CD4-positive, alpha-beta T cell (primary cell): ENCODE measurements around the gene COA8. TPM values are rescaled to one million over a fixed set of nuclear protein-coding genes. Genes with fewer than 3 reads are reported as not detected.

Source experiments
- ATAC-seq: fragments of 200-7000 bp; cut with Tn5 transposase; one replicate; pipeline ENCODE4 v1.10.0; 2022; ENCODE audit warnings: mild to moderate bottlenecking; ENCODE audit not compliant: poor library complexity
- CTCF ChIA-PET: fragments of 350-600 bp; sonication (Branson Sonifier 250); formaldehyde crosslinking; loops from one replicate; lab custom pipeline; 2021; ENCODE audit warnings: antibody characterized with exemption, inconsistent platforms; lab: Charles Lee
- POLR2A ChIA-PET: fragments of 350-600 bp; sonication (Branson Sonifier 250); formaldehyde crosslinking; loops from one replicate; lab custom pipeline; 2021; ENCODE audit warnings: antibody characterized with exemption, inconsistent platforms; lab: Charles Lee
- DNase-seq, 14 experiments: peaks; one replicate each; pipeline ENCODE4 v3.0.0-alpha.2; 2013 to 2020; ENCODE audit warnings: mixed read lengths in 2 of 14
- H3K27ac ChIP-seq, 2 donors: one replicate each; pipeline versions ENCODE4 v1.5.1 to v1.7.0; 2013; ENCODE audit warnings: low read length in 2 of 2, low read depth in 1 of 2, mild to moderate bottlenecking in 1 of 2
- H3K27me3 ChIP-seq, 2 experiments: 1 replicate in 1 of 2; 2 replicates in 1 of 2; pipeline versions ENCODE4 v1.6.1 to v1.7.0; 2013; ENCODE audit warnings: low read length in 2 of 2, control low read depth in 1 of 2, mild to moderate bottlenecking in 1 of 2, moderate library complexity in 1 of 2; ENCODE audit not compliant: insufficient read depth in 2 of 2, control insufficient read depth in 1 of 2
- H3K36me3 ChIP-seq: one replicate; pipeline ENCODE4 v1.6.1; 2013; ENCODE audit warnings: low read length, control low read depth; ENCODE audit not compliant: insufficient read depth
- H3K4me1 ChIP-seq: one replicate; pipeline ENCODE4 v1.6.1; 2013; ENCODE audit warnings: low read length, control low read depth; ENCODE audit not compliant: insufficient read depth
- H3K4me3 ChIP-seq: one replicate; pipeline ENCODE4 v1.5.1; 2013; ENCODE audit warnings: mild to moderate bottlenecking, low read length, moderate library complexity
- H3K9me3 ChIP-seq, 2 experiments: 1 replicate in 1 of 2; 2 replicates in 1 of 2; pipeline versions ENCODE4 v1.6.1 to v1.7.0; 2013; ENCODE audit warnings: low read length in 2 of 2, mild to moderate bottlenecking in 2 of 2, control low read depth in 1 of 2, moderate library complexity in 1 of 2; ENCODE audit not compliant: control insufficient read depth in 1 of 2, insufficient read depth in 1 of 2
- H3K27ac Mint-ChIP-seq: one replicate; pipeline ENCODE4 v1.8.0; 2020; ENCODE audit warnings: mixed read lengths
- H3K27me3 Mint-ChIP-seq: one replicate; pipeline ENCODE4 v1.8.0; 2021; ENCODE audit warnings: mixed read lengths
- H3K36me3 Mint-ChIP-seq: one replicate; pipeline ENCODE4 v1.8.0; 2021; ENCODE audit warnings: low read depth, mixed read lengths
- H3K4me1 Mint-ChIP-seq: one replicate; pipeline ENCODE4 v1.8.0; 2021; ENCODE audit warnings: low read depth, mixed read lengths
- H3K4me3 Mint-ChIP-seq: one replicate; pipeline ENCODE4 v1.8.0; 2020; ENCODE audit warnings: mild to moderate bottlenecking, mixed read lengths
- H3K9me3 Mint-ChIP-seq: one replicate; pipeline ENCODE4 v1.8.0; 2020; ENCODE audit warnings: mixed read lengths
- intact Hi-C, 2 experiments: fragments of 100-400 bp; cut with DNase I in 1 of 2; cut with micrococcal nuclease in 1 of 2; formaldehyde crosslinking; loops; one replicate each; pipeline versions ENCODE4 v1.15.1 to v1.9.0; 2023 to 2025; cut with DNase I, micrococcal nuclease
- total RNA-seq, 174 experiments: library from RNA in 2 of 174; stranded (reverse) in 2 of 174; gene quantifications; one replicate each; pipeline ENCODE4 v1.2.3 and lab custom pipeline; 2021 to 2026
- TF ChIP-seq, protein P1 (sequence below): fragments of 200-600 bp; IDR thresholded peaks from one replicate; pipeline ENCODE4 v1.8.0; 2022; ENCODE audit warnings: antibody characterized with exemption, mild to moderate bottlenecking

Gene COA8
- total RNA-seq, 2 experiments from 2014 or later = 9.1 to 10.7 TPM

DNA sequence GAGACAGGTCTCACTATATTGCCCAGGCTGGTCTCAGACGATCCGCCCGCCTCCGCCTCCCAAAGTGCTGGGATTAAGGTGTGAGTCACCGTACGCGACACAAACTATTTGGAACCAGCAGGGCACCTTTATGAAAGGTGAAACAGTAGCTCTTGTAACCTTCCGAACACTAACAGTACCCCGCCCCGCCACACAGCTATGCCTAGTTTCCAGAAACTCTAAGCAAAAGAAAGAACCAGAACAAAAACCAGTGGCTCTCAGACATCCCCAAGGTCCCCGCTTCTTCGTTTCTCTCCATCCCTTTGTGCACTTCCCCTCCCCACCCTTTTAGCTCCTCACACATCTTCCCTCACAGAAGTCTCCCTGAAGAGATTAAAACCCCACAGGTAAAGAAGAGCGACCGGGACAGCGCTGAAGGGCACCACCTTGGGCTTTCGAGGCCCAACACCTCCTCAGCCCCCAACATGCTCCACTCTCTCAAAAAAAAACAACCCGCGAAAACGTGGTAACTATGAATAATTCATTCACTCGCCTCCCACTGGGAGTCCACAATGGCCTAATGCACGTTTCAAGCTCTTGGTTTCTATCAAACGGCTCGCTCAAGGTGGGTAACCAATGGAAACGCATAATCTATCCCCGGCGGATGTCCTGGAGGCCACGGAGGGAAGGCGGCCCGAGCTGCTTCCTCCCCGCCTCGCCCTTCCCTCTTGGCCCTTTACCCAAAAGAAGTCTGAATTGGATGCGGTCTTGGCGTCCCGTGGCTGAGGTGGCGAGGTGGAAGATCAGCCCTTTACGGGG lies 1.2 kb upstream of the COA8 start:
- DNase-seq (peak in 9 of 14 experiments; percentile 9 to 65 (median 23)), ATAC-seq (peak; percentile 22)
- Histone ChIP-seq H3K9me3 (no peaks in the 10 kb centered on the region), H3K4me1 (peaks cover 62% of the 10 kb centered on the region), H3K27ac (peak overlapping the region; percentile 72 to 85), H3K36me3 (peaks cover 31% of the 10 kb centered on the region), H3K27me3 (no peaks in the 10 kb centered on the region), H3K4me3 (peak overlapping the region; percentile 91)
- POLR2A ChIA-PET = interaction anchor here (0.6 to 2.4 kb wide), 8 partner anchors 8 to 228 kb away, joined by 3 to 17 read pairs (median 5); partner anchors contain the start of genes CKB, EIF5, KLC1 and TRMT61A
- Mint-ChIP-seq H3K36me3 (peaks cover 57% of the 10 kb centered on the region), H3K4me1 (peaks cover 68% of the 10 kb centered on the region), H3K27ac (peak overlapping the region; percentile 94), H3K9me3 (no peaks in the 10 kb centered on the region), H3K27me3 (no peaks in the 10 kb centered on the region), H3K4me3 (peak overlapping the region; percentile 96)
- CTCF ChIA-PET = interaction anchor here (0.8 to 2.1 kb wide), 4 partner anchors 10 to 61 kb away, joined by 3 to 7 read pairs (median 5); no protein-coding TSS in a partner anchor
- TF ChIP-seq, protein P1, sequence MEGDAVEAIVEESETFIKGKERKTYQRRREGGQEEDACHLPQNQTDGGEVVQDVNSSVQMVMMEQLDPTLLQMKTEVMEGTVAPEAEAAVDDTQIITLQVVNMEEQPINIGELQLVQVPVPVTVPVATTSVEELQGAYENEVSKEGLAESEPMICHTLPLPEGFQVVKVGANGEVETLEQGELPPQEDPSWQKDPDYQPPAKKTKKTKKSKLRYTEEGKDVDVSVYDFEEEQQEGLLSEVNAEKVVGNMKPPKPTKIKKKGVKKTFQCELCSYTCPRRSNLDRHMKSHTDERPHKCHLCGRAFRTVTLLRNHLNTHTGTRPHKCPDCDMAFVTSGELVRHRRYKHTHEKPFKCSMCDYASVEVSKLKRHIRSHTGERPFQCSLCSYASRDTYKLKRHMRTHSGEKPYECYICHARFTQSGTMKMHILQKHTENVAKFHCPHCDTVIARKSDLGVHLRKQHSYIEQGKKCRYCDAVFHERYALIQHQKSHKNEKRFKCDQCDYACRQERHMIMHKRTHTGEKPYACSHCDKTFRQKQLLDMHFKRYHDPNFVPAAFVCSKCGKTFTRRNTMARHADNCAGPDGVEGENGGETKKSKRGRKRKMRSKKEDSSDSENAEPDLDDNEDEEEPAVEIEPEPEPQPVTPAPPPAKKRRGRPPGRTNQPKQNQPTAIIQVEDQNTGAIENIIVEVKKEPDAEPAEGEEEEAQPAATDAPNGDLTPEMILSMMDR = no peak
- intact Hi-C loops = loop anchor here (1.0 to 10.0 kb wide), 8 partner anchors 32 to 1197 kb away; partner anchors contain the start of genes TRMT61A (in 2 of the 2), CINP (in 1 of the 2), KLC1 (in 1 of the 2) and MARK3 (in 1 of the 2)

DNA sequence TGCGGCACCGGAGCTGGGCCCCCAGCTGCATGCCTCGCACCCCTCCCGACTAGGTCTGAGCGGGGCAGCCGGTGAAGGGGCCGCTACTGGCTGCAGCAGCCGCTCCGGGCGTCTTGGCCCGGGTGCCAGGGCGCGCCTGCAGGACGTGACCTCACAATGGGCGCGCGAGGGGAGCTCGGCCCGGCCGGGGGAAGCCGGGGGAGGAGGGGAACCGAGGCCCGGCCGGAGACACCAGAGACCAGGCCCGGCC lies 656 bp upstream of the COA8 start:
- ATAC-seq (peak; percentile 10), DNase-seq (peak in 1 of 14 experiments; percentile 10)
- TF ChIP-seq, protein P1 = no peak
- Histone ChIP-seq H3K9me3 (no peaks in the 10 kb centered on the region), H3K4me3 (peak overlapping the region; percentile 91), H3K27ac (peak overlapping the region; percentile 72 to 85), H3K4me1 (peaks cover 61% of the 10 kb centered on the region), H3K36me3 (peaks cover 31% of the 10 kb centered on the region), H3K27me3 (no peaks in the 10 kb centered on the region)
- intact Hi-C loops = loop anchor here (1.0 to 10.0 kb wide), 8 partner anchors 33 to 1197 kb away; partner anchors contain the start of genes TRMT61A (in 2 of the 2), CINP (in 1 of the 2), KLC1 (in 1 of the 2) and MARK3 (in 1 of the 2)
- POLR2A ChIA-PET = interaction anchor here (0.8 to 2.4 kb wide), 7 partner anchors 9 to 228 kb away, joined by 3 to 17 read pairs (median 6); partner anchors contain the start of genes EIF5, KLC1, TRMT61A and XRCC3
- Mint-ChIP-seq H3K4me3 (peak overlapping the region; percentile 96), H3K36me3 (peaks cover 56% of the 10 kb centered on the region), H3K27ac (peak overlapping the region; percentile 94), H3K4me1 (peaks cover 66% of the 10 kb centered on the region), H3K9me3 (no peaks in the 10 kb centered on the region), H3K27me3 (no peaks in the 10 kb centered on the region)
- CTCF ChIA-PET = interaction anchor here (1.8 to 2.1 kb wide), 2 partner anchors 43 to 62 kb away, joined by 7 read pairs; no protein-coding TSS in a partner anchor

- Mint-ChIP-seq H3K27ac (peak overlapping the region; percentile 94), H3K9me3 (no peaks in the 10 kb centered on the region), H3K4me3 (peak overlapping the region; percentile 93), H3K27me3 (no peaks in the 10 kb centered on the region), H3K4me1 (peaks cover 61% of the 10 kb centered on the region), H3K36me3 (peaks cover 49% of the 10 kb centered on the region)
- CTCF ChIA-PET = no interaction called here
- H3K27me3 ChIP-seq = no peaks in the 10 kb centered on the region
- H3K27ac ChIP-seq = peak overlapping the region; percentile 68 to 85
- no peaks in the 10 kb centered on the region for H3K9me3 ChIP-seq
- ATAC-seq (peak; percentile 37), DNase-seq (peak in 2 of 14 experiments; percentile 5 to 15)
- peaks cover 50% of the 10 kb centered on the region for H3K4me1 ChIP-seq
- TF ChIP-seq, protein P1 = no peak
- peak overlapping the region; percentile 99 for H3K4me3 ChIP-seq
- POLR2A ChIA-PET = no interaction called here
- intact Hi-C loops = loop anchor here (5.0 to 10.0 kb wide), 5 partner anchors 36 to 1198 kb away; partner anchors contain the start of genes CINP (in 1 of the 2), MARK3 (in 1 of the 2), TECPR2 (in 1 of the 2) and TRMT61A (in 1 of the 2)
- H3K36me3 ChIP-seq = peaks cover 28% of the 10 kb centered on the region
Observed at GRCh38 chr14:103563226-103563620, 463 bp downstream of the COA8 start.
